Naive B cell (primary cell): ENCODE data around the gene UBE2O. TPM values are rescaled to one million over a fixed set of nuclear protein-coding genes. Genes with fewer than 3 reads are reported as not detected.

Experiments
- ATAC-seq, 2 donors: fragments of 150-1000 bp; cut with Tn5 transposase; 2 replicates each; pipeline ENCODE4 v1.10.0; 2021; ENCODE audit warnings: low read depth in 2 of 2, mild to moderate bottlenecking in 2 of 2, moderate library complexity in 2 of 2
- DNase-seq: peaks from one replicate; pipeline ENCODE4 v3.0.0; 2022
- H3K27ac Mint-ChIP-seq, 6 donors: one replicate each; pipeline ENCODE4 v1.8.0; 2020 to 2022; ENCODE audit warnings: mild to moderate bottlenecking in 6 of 6, mixed read lengths in 6 of 6, moderate library complexity in 5 of 6, inconsistent platforms in 2 of 6
- H3K27me3 Mint-ChIP-seq, 3 donors: one replicate each; pipeline ENCODE4 v1.8.0; 2021 to 2022; ENCODE audit warnings: mixed read lengths in 3 of 3, mild to moderate bottlenecking in 1 of 3
- H3K36me3 Mint-ChIP-seq, 2 donors: one replicate each; pipeline ENCODE4 v1.8.0; 2020 to 2022; ENCODE audit warnings: mixed read lengths in 2 of 2, inconsistent platforms in 1 of 2, mild to moderate bottlenecking in 1 of 2
- H3K4me1 Mint-ChIP-seq, 3 donors: one replicate each; pipeline ENCODE4 v1.8.0; 2020 to 2022; ENCODE audit warnings: mixed read lengths in 3 of 3, inconsistent platforms in 1 of 3, mild to moderate bottlenecking in 1 of 3, moderate library complexity in 1 of 3
- H3K4me3 Mint-ChIP-seq, 8 donors: one replicate each; pipeline ENCODE4 v1.8.0; 2020 to 2022; ENCODE audit warnings: mild to moderate bottlenecking in 8 of 8, mixed read lengths in 8 of 8, moderate library complexity in 8 of 8, inconsistent platforms in 2 of 8
- H3K9me3 Mint-ChIP-seq, 7 donors: one replicate each; pipeline ENCODE4 v1.8.0; 2020 to 2022; ENCODE audit warnings: mixed read lengths in 7 of 7, mild to moderate bottlenecking in 5 of 7, inconsistent platforms in 2 of 7, moderate library complexity in 1 of 7
- polyA plus RNA-seq, 6 donors: library from polyadenylated mRNA; unstranded; fragments of 300-500 nt; fragmentation: Illumina TruSeq; gene quantifications; one replicate each; pipeline ENCODE4 v1.2.3, GENCODE V29; 2021; ENCODE audit warnings: low read depth in 6 of 6

The UBE2O gene
- polyA plus RNA-seq, 6 donors from 2014 or later = 11.0 to 26.0 (median 16.4) TPM

DNA sequence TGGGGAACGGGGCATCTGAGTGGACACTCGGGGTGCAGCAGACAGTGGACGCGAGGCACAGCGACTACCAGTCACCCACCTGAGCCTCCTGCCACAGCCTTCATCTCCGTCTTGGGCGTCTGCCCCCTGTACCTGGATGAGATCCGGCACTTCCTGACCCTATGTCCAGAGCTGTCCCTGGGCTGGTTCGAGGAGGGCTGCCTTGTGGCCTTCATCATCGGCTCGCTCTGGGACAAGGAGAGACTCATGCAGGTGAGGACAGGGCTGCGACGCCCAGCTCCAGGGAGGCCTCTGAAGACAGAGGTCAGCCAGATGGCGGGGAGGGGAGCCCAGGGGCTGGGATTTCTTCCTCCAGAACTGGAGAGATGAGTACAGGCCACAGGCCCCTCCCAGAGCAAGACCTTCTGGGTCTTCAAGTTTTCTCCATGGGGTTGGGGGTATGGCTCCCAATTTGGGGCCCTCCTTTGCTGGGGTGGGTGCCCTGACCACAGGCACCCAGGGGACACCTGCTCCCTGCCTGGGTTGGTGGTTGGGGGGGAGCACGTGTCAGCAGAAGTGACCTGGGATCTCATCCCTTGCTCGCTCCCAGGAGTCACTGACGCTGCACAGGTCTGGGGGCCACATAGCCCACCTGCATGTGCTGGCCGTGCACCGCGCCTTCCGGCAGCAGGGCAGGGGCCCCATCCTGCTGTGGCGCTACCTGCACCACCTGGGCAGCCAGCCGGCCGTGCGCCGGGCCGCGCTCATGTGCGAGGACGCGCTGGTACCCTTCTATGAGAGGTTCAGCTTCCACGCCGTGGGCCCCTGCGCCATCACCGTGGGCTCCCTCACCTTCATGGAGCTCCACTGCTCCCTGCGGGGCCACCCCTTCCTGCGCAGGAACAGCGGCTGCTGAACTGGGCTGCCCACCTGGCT, 16.4 kb upstream of the UBE2O start:
- Mint-ChIP-seq H3K4me3 (no peak overlapping the region), H3K36me3 (peaks cover 0 to 25% of the 10 kb centered on the region in 2 donors), H3K9me3 (no peaks in the 10 kb centered on the region), H3K4me1 (peaks cover 32 to 50% (median 42%) of the 10 kb centered on the region in 3 donors), H3K27me3 (no peaks in the 10 kb centered on the region), H3K27ac (peak overlapping the region in 1 of 6 donors; percentile 83)
- ATAC-seq (no peak), DNase-seq (no peak)

GRCh38 chr17:76468634-76469010, 15.7 kb upstream of the UBE2O start:
- Mint-ChIP-seq H3K27me3 (no peaks in the 10 kb centered on the region), H3K4me3 (no peak overlapping the region), H3K4me1 (peaks cover 32 to 50% (median 42%) of the 10 kb centered on the region in 3 donors), H3K9me3 (no peaks in the 10 kb centered on the region), H3K36me3 (peaks cover 0 to 24% of the 10 kb centered on the region in 2 donors), H3K27ac (peak overlapping the region in 3 of 6 donors; percentile 30 to 83 (median 54))
- DNase-seq (no peak), ATAC-seq (no peak)

DNA sequence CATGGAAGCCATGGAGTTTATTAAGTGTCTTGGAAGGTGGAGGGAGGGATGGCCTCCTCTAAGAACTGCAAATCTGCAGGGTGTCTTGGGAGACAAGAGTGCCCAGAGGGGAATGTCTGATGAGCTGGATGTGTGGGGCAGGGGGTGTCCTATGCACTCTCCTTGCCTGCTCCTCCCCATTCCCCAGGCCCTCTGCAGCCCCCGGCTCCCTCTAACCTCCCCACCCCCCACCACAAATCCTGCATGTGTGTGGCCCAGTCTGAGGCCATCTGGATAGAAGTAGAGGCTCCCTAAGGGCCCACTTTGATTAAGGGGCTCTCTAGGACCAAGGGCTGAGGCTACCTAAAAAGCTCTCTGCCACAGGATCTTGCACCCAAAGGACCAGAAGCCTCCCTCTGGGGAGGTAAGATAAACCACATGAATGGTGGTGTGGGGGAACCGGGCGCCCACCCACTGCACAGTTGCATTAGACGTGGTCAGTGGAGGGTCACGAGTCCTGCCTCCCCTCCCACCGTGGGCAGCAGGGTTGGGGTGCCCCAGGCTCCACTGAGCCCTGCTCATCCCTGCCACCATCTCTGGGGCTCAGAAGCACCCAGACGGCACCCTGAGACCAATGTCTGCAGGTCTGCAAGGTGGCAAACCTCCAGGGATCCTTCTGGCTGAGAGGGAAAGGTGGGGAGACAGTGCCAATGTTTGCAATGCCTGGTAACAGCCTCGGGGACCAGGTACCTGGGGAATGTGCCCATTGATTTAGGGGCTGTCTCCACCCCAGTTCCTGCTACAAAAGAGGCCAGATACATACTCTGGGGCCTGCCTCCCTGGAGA, 15.1 kb upstream of the UBE2O start:
- H3K4me1 Mint-ChIP-seq = peaks cover 27 to 45% (median 38%) of the 10 kb centered on the region in 3 donors
- H3K9me3 Mint-ChIP-seq = no peaks in the 10 kb centered on the region
- peaks cover 0 to 18% of the 10 kb centered on the region in 2 donors for H3K36me3 Mint-ChIP-seq
- peak overlapping the region in 5 of 6 donors; percentile 11 to 83 (median 37) for H3K27ac Mint-ChIP-seq
- H3K4me3 Mint-ChIP-seq = peak overlapping the region in 1 of 8 donors; percentile 15
- no peak for ATAC-seq
- no peak for DNase-seq
- no peaks in the 10 kb centered on the region for H3K27me3 Mint-ChIP-seq

DNA sequence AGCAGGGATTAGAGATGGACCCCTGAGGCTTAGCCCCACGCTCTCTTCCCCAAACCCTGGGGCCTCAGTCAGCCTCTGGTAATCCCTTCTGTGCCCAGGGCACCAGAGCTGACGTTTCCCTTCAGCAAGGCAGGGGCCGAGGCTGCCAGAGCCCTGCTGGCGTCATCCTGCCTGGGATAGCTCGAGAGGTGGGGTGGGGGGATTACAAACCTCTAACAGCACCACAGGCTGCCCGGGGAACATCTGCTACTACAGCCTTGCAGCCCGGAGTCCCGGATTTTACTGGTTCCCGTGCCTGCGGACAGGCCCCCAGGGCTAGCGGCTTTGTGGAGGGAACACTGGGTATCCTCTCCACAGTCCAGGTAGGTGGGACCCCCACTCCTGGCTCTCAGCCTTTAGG, 14.4 kb upstream of the UBE2O start, which contains the start of gene AANAT:
TSS of gene AANAT (plus strand) at position 238 of the 400 bp plus-strand sequence. CDS start 1,144 bp downstream, outside the sequence.
- Mint-ChIP-seq H3K27ac (peak within 1 kb of the TSS; percentile 30 to 96 (median 81)), H3K4me1 (peaks cover 25 to 38% (median 36%) of the 10 kb centered on the region in 3 donors), H3K36me3 (peaks cover 0 to 14% of the 10 kb centered on the region in 2 donors), H3K27me3 (no peaks in the 10 kb centered on the region), H3K4me3 (peak within 1 kb of the TSS in 2 of 8 donors; percentile 52 to 60), H3K9me3 (no peaks in the 10 kb centered on the region)
- DNase-seq = no peak
- no peak for ATAC-seq

GRCh38 chr17:76466775-76467130, 13.8 kb upstream of the UBE2O start:
- H3K27ac Mint-ChIP-seq = peak overlapping the region in 4 of 6 donors; percentile 44 to 93 (median 81)
- H3K36me3 Mint-ChIP-seq = peaks cover 0 to 11% of the 10 kb centered on the region in 2 donors
- ATAC-seq (no peak), DNase-seq (no peak)
- no peaks in the 10 kb centered on the region for H3K27me3 Mint-ChIP-seq
- no peaks in the 10 kb centered on the region for H3K9me3 Mint-ChIP-seq
- peaks cover 27 to 36% (median 35%) of the 10 kb centered on the region in 3 donors for H3K4me1 Mint-ChIP-seq
- H3K4me3 Mint-ChIP-seq = peak overlapping the region in 2 of 8 donors; percentile 52 to 60

GRCh38 chr17:76462556-76463290, 9.8 kb upstream of the UBE2O start:
- Mint-ChIP-seq H3K4me3 (no peak overlapping the region), H3K27me3 (no peaks in the 10 kb centered on the region), H3K4me1 (peaks cover 22 to 25% (median 23%) of the 10 kb centered on the region in 3 donors), H3K27ac (no peak overlapping the region), H3K9me3 (no peaks in the 10 kb centered on the region), H3K36me3 (no peaks in the 10 kb centered on the region)
- DNase-seq (no peak), ATAC-seq (no peak)

GRCh38 chr17:76461765-76462555, 9.0 kb upstream of the UBE2O start:
- DNase-seq (no peak), ATAC-seq (no peak)
- Mint-ChIP-seq H3K36me3 (no peaks in the 10 kb centered on the region), H3K9me3 (no peaks in the 10 kb centered on the region), H3K4me3 (peak overlapping the region in 1 of 8 donors; percentile 30), H3K4me1 (peaks cover 22 to 25% (median 23%) of the 10 kb centered on the region in 3 donors), H3K27me3 (no peaks in the 10 kb centered on the region), H3K27ac (peak overlapping the region in 2 of 6 donors; percentile 7 to 57)

- ATAC-seq (no peak), DNase-seq (no peak)
- H3K27me3 Mint-ChIP-seq = no peaks in the 10 kb centered on the region
- no peak overlapping the region for H3K27ac Mint-ChIP-seq
- no peaks in the 10 kb centered on the region for H3K9me3 Mint-ChIP-seq
- peak overlapping the region in 1 of 8 donors; percentile 12 for H3K4me3 Mint-ChIP-seq
- peaks cover 5 to 7% (median 5%) of the 10 kb centered on the region in 3 donors for H3K4me1 Mint-ChIP-seq
- H3K36me3 Mint-ChIP-seq = no peaks in the 10 kb centered on the region
Measured at GRCh38 chr17:76459674-76460073, 6.7 kb upstream of the UBE2O start.

- Mint-ChIP-seq H3K36me3 (no peaks in the 10 kb centered on the region), H3K9me3 (no peaks in the 10 kb centered on the region), H3K4me1 (peaks cover 5 to 7% (median 5%) of the 10 kb centered on the region in 3 donors), H3K4me3 (peak overlapping the region in 1 of 8 donors; percentile 16), H3K27me3 (no peaks in the 10 kb centered on the region), H3K27ac (peak overlapping the region in 2 of 6 donors; percentile 33 to 75)
- ATAC-seq (peak; percentile 80 to 82), DNase-seq (peak; percentile 46)
Measured at GRCh38 chr17:76458580-76459490, 5.9 kb upstream of the UBE2O start.

DNA sequence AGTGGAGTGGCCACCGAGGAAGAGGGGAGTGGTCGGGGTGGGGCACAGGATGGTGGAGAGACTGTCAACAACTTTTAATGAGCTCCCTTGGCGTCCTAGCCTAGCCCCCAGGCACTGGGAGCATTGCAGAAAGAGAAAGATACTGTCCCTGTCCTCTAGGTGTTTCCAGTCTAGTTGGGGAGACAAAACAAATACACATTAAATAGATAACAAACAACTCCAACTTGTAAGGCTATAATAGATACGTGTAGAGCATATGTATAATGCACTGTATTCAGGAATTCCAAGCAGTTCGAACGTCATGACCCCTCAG, 435 bp upstream of the UBE2O start:
- Mint-ChIP-seq H3K36me3 (no peaks in the 10 kb centered on the region), H3K27me3 (no peaks in the 10 kb centered on the region), H3K4me1 (peaks cover 32 to 45% (median 41%) of the 10 kb centered on the region in 3 donors), H3K4me3 (peak overlapping the region; percentile 66 to 94 (median 86)), H3K9me3 (peaks cover 0 to 2% (median 0%) of the 10 kb centered on the region in 7 donors), H3K27ac (peak overlapping the region; percentile 87 to 98 (median 97))
- ATAC-seq = no peak
- DNase-seq = no peak

DNA sequence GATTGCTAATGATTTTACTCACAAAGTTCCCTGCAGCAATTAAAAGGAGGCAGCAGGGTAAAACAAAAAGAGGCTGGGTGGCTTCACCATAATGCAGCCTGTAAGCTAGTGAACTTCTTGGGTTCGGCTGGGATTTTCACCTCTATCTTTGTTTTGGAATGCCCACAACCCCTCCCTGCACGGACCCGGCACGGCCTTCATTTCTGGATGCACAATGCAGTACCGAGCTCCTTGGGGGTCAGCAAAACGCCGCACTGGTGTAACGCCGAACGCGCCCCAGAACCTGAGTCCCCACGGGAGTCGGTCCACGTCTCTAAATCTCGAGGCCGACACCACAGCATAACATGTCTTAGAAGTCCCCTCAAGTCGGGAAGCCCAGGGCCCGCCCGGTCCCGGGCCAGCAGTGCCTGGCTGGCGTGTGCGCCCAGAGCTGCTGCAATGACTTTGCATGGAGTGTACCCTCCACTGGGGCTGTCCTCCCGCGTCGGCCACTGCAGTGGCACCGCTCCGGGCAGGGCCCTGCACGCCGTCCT, 759 bp downstream of the UBE2O start:
- H3K36me3 Mint-ChIP-seq = no peaks in the 10 kb centered on the region
- ATAC-seq (peak; percentile 6 to 11), DNase-seq (no peak)
- peak overlapping the region; percentile 86 to 94 (median 92) for H3K4me3 Mint-ChIP-seq
- H3K27ac Mint-ChIP-seq = peak overlapping the region in 3 of 6 donors; percentile 50 to 66 (median 62)
- peaks cover 0 to 2% (median 0%) of the 10 kb centered on the region in 7 donors for H3K9me3 Mint-ChIP-seq
- no peaks in the 10 kb centered on the region for H3K27me3 Mint-ChIP-seq
- peaks cover 41 to 53% (median 51%) of the 10 kb centered on the region in 3 donors for H3K4me1 Mint-ChIP-seq
